VCaP (cell line): ENCODE data around the gene MCCC2.
A peak's percentile ranks its signal among the peaks of the same experiment; 100 is the strongest.

Source experiments
- H3K27ac ChIP-seq: fragments of 450-650 bp; 2 replicates; pipeline ENCODE4 v1.5.1; 2017
- CTCF ChIP-seq: fragments of 450-650 bp; conservative IDR thresholded peaks from 2 replicates; pipeline ENCODE4 v1.5.1; 2017; ENCODE audit warnings: mild to moderate bottlenecking, moderate library complexity

The MCCC2 gene

DNA sequence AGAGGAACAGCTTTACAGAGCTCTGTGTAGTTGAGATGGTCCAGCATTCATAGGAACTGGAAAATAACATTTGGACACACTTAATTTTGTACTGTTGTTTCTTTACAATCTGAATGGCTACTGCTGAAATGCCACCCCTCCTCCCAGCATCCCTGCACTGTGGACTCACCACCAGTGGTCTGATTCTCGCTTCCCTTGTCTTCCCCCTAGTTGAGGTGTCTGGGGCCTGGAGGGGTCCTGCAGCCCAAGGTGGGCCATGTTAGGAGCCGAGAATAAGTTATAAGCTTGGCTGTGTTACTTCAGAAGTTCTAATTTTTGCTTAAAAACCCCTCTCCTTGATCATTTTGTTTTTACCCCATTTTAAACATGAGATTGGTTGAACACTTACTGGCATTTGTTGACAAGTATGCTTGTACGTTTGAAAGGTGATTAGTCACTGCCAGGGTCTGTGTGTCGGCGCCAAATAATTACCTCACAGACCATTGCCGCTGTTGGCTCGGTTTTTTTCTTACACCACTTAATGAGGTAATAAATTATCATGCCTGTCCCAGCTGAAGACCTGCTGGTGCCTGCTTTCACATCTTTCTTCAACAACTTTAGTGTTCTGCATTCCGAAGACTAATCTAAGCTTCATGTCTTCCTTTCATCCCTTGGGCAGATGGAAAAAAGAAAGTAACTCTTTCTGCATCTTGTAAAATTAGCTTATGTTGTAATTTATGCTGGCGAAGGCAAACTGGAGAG is 65.8 kb downstream of the MCCC2 start:
- no peak for TF ChIP-seq CTCF
- peak overlapping the region; percentile 95 for H3K27ac ChIP-seq

DNA sequence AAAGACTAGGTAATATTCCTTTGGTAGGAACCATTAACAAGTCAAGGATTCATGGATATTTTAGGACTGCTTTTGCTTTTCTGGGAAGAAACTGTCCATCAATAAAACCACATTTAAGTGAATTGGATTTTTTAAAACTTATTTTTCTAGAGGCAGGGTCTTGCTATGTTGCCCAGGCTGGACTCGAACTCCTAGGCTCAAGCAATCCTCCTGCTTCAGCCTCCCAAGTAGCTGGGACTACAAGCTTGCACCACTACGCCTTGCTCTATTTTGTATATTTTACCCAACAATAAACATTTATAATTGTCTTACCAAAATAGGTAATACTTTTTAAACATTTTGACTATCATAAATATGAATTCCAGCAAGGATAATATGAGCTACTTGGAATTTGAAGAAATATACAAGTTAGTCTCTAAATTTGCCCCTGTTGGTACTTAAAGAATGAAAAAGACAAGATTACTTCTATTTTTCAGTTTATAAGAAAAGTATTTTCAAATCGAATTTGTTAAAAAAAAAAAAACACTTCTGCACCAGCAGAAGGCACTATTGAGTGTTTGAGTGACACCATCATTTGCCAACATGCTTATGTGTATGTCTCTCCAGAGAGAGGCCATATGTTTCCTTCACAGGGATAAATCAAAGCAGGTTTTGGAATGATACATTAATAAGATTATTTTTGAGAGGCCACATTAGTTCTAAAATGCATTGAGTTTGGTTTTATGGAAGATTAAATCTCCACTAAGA is 71.9 kb downstream of the MCCC2 start:
- TF ChIP-seq CTCF: peak; percentile 41

GRCh38 chr5:71662381-71662780 is 75.2 kb downstream of the MCCC2 start:
- peak overlapping the region; percentile 64; the same call in 1 of the 2 replicates for H3K27ac ChIP-seq
- TF ChIP-seq CTCF: no peak

More for the DNA sequence above, 71.9 kb downstream of the MCCC2 start:
- H3K27ac ChIP-seq: peak overlapping the region; percentile 95

DNA sequence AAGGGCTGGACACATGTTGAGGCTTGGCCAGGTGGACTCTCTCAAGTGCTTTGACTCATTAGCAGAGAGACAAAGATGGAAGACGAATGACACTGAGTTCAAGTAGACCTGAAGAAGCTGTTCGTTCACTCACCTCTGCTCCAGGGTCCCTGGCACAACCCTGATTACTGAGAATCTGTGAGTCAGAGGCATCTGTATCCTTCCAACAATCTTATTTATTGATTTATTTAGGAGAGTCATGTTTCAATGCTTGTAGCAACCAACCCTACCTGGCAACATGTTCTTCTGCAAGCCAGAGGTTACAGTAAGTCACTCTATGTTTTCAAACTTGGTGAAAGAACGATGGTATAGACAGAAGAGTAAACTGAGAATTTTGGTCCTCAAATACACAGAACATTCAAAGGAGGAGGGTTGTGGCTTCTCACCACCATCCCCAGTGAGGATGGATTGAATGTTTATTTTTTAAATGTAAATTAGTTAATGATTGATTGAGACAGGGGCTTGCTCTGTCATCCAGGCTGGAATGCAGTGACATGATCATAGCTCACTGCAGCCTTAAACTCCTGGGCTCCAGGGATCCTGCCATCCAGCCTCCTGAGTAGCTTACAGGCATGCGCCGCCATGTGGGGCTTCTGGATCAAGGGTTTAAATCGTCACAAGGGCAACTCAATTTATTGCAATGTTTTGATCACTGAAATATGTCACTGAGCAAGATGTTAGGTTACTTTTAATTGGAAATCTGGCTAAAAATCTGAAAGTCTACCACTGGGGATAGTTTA is 76.2 kb downstream of the MCCC2 start:
- no peak; the same call in 1 of the 2 replicates for TF ChIP-seq CTCF
- peak overlapping the region; percentile 64 for H3K27ac ChIP-seq

- peak overlapping the region; percentile 64 for H3K27ac ChIP-seq
Measured at GRCh38 chr5:71664615-71665014, 77.5 kb downstream of the MCCC2 start.

- TF ChIP-seq CTCF: no peak
- no peak overlapping the region for H3K27ac ChIP-seq
Measured at GRCh38 chr5:71666321-71666720, 79.2 kb downstream of the MCCC2 start.

DNA sequence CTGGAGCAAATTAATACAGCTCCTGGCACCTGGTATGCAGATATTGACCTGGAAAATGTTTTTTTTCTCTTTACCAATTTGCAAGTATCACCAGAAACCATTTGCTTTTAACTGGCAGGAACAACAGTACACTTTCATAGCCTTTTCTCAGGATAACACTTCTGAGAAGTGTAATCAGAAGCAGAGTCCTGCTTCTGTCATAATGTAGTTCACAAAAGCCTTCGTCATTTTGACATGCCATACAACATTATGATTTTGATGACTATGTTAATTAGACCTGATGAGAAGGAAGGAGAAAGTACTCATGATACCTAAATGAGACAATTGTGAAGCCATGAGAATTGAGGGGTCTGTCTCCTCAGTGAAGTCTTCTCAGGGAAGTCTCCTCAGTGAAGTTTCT is 90.8 kb downstream of the MCCC2 start:
- no peak overlapping the region for H3K27ac ChIP-seq
- no peak for TF ChIP-seq CTCF
